Left kidney (tissue), 8 donors: ENCODE measurements around the gene FBXW7. TPM values are rescaled to one million over a fixed set of nuclear protein-coding genes. Genes with fewer than 3 reads are reported as not detected.

Experiments
- DNase-seq: peaks from one replicate; pipeline ENCODE4 v3.0.0-alpha.2; 2013
- long read RNA-seq, 8 donors: transcript quantifications; one replicate each; lab custom pipeline, GENCODE V29; 2026
- polyA plus RNA-seq: library from polyadenylated mRNA; unstranded; fragments of 120-200 nt; gene quantifications from one replicate; pipeline ENCODE4 v1.2.1, GENCODE V29; 2013; ENCODE audit not compliant: insufficient read length

Gene FBXW7, protein sequence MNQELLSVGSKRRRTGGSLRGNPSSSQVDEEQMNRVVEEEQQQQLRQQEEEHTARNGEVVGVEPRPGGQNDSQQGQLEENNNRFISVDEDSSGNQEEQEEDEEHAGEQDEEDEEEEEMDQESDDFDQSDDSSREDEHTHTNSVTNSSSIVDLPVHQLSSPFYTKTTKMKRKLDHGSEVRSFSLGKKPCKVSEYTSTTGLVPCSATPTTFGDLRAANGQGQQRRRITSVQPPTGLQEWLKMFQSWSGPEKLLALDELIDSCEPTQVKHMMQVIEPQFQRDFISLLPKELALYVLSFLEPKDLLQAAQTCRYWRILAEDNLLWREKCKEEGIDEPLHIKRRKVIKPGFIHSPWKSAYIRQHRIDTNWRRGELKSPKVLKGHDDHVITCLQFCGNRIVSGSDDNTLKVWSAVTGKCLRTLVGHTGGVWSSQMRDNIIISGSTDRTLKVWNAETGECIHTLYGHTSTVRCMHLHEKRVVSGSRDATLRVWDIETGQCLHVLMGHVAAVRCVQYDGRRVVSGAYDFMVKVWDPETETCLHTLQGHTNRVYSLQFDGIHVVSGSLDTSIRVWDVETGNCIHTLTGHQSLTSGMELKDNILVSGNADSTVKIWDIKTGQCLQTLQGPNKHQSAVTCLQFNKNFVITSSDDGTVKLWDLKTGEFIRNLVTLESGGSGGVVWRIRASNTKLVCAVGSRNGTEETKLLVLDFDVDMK
- polyA plus RNA-seq: 42.9 TPM
- long read RNA-seq, donor 1, partial matches to known transcripts: 0 of 3 reads
- long read RNA-seq, donor 1, other reads (novel, unspliced or antisense): 0 of 3 reads
- long read RNA-seq, donor 2, full-length matches to known transcripts: 6 of 6 reads
- long read RNA-seq, donor 2, partial matches to known transcripts: 0 of 6 reads
- long read RNA-seq, donor 2, other reads (novel, unspliced or antisense): 0 of 6 reads
- long read RNA-seq, donor 3, full-length matches to known transcripts: 8 of 8 reads
- long read RNA-seq, donor 3, partial matches to known transcripts: 0 of 8 reads
- long read RNA-seq, donor 3, other reads (novel, unspliced or antisense): 0 of 8 reads
- long read RNA-seq, donor 4, partial matches to known transcripts: 0 of 2 reads
- long read RNA-seq, donor 4, other reads (novel, unspliced or antisense): 0 of 2 reads
- long read RNA-seq, donor 5, partial matches to known transcripts: 0 of 4 reads
- long read RNA-seq, donor 5, other reads (novel, unspliced or antisense): 0 of 4 reads
- long read RNA-seq, donor 6, full-length matches to known transcripts: 6 of 6 reads
- long read RNA-seq, donor 6, partial matches to known transcripts: 0 of 6 reads
- long read RNA-seq, donor 6, other reads (novel, unspliced or antisense): 0 of 6 reads
- long read RNA-seq, donor 7, partial matches to known transcripts: 0 of 7 reads
- long read RNA-seq, donor 7, other reads (novel, unspliced or antisense): 0 of 7 reads
- long read RNA-seq, donor 8, partial matches to known transcripts: 0 of 2 reads
- long read RNA-seq, donor 8, other reads (novel, unspliced or antisense): 0 of 2 reads

DNA sequence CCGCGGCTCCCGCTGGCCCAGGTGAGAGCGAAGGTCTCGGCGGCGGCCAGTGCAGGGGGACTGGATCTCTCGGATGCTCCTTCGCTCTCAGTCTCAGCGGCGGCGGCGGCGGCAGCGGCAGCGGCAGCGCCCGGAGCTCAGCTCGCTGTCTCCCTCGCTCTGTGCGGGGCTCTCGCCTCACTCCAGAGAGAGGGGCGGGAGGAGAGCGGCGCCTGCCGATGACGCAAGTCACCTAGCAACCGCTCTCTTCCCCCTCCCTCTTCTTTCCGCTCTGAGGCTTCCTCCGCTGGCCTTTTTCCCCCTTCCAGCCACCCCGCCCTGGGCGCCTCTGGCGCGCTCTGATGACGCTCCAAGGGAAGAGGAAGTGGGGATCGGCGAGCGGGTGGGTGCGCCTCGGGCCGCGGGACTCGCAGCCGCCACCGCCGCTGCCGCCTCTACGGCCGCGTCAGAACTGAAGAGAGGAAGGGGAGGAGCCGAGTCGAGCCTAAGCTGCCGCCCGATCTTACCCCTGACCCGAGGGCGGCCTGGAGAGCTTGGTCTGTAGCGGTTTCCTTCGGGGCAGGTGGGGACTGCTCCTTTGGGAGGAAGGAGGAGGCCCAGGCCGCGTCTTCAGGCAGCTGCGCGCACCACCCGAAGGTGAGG, at the start of gene FBXW7:
Gene FBXW7, minus strand, starts transcription at position 190 of the 642 bp plus-strand sequence. CDS start 124,289 bp downstream, outside the sequence.
- peak; percentile 99 for DNase-seq

DNA sequence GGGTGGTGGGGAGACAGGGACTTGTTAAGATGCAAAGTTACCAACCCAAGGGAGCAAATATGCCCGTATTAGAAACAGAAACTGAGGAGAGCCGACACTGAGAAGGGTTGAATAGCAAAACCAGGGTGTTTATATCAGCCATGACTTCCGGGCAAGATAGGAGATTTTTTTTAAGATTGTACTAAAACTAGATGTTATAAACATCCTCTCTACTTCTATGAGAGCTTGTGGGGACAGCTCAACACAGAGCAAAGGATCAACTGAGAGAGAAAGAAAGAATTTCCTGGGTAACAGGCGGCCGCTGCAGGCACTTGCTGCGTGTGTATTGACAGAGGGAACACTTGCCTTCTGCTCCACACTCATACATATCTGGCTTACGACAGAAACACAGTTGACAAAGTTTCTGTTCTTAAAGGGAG, 49.1 kb upstream of the FBXW7 start:
- DNase-seq: no peak

- no peak for DNase-seq
Measured at GRCh38 chr4:152581536-152582160, 45.8 kb upstream of the FBXW7 start.

DNA sequence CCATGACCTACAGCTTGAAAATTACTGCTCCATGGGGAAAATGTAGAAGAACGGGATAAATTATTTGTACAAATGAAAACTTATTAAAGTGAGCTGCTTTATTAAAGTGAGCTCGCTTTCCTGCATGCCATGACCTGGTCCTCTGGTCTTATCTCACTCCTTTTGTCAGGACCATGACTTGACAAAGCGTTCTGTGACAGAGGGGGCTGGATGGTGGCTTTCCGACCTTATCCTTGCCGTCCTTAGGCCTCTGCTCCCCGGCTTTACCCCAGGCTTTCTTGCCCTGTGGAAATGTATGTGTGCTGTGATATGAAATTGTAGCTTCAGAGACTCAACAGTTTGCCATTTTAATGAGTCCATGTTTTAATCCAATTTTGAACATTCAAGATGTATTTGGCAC, 44.0 kb upstream of the FBXW7 start:
- DNase-seq: no peak

GRCh38 chr4:152579107-152579764, 43.3 kb upstream of the FBXW7 start:
- DNase-seq: no peak

DNA sequence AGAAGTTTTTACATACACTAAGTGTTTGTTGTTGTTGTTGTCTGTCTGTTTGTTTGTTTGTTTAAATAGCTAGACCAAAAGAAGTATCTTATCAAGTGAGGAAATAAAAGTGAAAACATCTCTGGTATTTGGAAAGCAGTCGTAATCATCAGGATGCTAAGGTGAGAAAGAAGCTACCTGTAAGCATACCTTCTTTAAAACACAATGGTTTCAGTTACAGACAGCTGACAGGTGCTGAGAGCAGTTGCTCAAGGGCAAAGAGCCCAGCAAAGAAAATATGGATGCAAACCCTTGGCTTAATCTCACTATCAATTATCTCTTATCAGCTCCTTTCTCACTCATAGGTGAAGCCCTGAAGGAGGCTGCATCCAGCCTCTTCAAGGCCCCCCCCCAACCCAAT, 42.8 kb upstream of the FBXW7 start:
- DNase-seq: no peak

DNA sequence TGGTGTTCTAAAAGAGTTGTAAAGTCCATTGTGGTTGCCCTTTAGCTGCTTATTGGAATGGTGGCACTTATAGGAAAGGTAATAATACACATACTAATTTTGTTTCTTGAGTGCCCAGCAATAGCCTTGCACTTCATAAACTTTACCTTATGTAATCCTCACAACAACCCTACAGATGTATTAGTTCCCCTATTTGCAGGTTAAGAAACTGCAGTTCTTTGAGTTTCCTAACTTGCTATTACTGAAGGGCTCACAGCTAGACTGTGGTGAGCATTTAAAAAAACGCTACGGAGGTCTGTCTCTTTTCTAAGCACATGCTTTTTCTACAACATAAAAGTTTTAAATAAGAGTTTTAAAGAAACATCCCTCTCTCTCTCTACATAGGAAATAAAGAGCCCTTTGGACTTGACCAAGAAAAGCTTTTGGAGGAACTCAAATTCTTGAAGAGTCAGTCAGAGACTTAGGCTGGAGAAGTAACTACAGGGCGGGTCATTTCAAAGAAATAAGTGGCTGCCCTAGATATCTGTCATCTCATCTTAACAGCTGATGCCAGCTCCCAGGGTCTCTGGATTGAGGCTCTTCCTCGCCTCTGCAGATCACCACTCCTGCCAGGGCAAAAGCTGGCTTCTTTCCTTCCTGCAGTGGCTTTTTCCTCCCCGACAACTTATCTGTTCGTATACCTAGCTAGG, 42.0 kb upstream of the FBXW7 start:
- DNase-seq: no peak

GRCh38 chr4:152575533-152575932, 39.6 kb upstream of the FBXW7 start:
- no peak for DNase-seq

- no peak for DNase-seq
Measured at GRCh38 chr4:152573861-152574260, 38.0 kb upstream of the FBXW7 start.

DNA sequence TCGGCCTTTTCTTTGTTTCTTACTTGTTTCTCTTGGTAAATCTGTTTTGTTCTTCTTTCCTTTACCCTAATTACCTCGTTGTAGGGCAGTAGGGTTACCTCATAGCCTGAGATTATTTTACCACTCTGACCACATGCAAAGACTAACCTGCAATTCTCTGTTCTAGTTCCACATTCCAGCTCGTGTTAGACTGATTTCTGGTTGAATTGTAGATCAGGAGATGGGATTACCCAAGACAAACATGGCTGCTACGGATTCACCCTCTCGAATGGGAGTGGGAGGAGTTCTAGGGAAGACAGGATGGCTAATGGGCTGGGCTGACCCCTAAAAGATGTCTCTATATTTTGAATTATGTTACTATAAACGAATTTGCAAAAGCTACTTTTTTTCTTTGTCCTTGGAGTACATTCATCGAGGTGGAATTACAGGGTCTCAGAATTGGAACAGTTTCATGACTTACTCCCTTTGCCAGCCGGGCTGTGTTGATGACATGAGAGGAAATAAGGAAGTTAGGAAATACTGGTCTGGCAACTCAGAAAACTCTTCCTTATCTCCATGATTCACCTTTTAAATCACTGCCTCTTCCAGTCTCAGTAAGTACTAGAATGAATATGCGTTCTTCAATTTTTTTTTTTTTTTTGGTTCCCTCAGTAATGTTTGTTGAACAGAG, 36.7 kb upstream of the FBXW7 start:
- no peak for DNase-seq

- no peak for DNase-seq
Measured at GRCh38 chr4:152571770-152572169, 35.9 kb upstream of the FBXW7 start.

DNA sequence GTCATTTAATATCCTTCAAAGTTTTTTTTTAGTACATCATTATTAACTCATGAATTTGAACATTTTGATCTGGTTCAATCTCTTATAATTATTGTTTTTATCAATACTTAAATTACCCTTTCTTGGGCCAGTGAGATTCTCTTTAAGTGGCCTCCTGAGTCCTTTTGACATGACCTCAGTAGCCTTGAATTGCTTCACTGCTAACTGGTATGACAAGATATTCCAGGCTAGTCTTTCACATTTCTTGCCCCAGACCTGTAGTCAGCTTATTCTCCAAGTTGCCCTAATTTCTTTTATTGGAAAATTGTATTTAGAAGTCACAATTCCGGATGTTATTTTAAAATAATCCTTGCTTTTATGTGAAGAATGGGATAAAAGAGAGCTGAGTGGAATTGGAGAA, 35.4 kb upstream of the FBXW7 start:
- DNase-seq: no peak

- no peak for DNase-seq
Measured at GRCh38 chr4:152565333-152565732, 29.4 kb upstream of the FBXW7 start.

DNA sequence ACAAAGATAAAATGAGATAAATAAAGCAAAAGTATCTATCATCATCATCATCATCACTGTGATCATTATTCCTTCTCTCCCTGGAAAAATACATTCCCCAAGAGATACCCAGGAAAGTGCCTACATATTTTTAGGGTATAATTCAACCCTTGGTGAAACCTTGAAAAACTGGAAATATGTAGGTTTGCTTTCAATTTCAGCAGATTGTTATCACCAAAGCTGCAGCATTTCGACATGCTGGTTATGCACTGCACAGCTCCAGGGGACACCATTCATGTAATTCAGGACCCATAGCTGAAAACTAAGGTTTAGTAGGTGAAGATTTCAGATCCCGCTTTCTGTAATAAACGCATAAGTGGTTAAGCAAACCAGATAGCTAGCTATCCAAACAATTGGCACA, 28.4 kb upstream of the FBXW7 start:
- no peak for DNase-seq

DNA sequence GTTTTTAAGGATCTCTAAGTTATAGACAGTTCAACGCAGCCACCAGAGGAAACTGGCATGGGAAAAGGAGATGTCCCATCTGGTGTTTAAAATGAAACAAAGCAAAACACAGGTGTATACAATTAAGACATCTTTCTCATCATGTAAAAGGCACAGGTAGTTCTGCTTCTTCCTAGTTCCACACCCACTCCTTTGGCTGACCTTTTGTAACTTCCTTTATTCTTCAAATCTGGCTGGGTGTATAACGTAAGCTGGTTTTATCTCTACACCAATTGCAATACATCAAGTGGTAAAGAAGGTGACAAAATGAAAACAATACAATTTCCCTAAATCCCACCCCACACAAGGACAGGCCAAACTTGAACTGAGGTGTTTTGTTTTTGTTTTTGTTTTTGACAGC, 27.3 kb upstream of the FBXW7 start:
- DNase-seq: no peak

GRCh38 chr4:152559641-152560040, 23.7 kb upstream of the FBXW7 start:
- no peak for DNase-seq

DNA sequence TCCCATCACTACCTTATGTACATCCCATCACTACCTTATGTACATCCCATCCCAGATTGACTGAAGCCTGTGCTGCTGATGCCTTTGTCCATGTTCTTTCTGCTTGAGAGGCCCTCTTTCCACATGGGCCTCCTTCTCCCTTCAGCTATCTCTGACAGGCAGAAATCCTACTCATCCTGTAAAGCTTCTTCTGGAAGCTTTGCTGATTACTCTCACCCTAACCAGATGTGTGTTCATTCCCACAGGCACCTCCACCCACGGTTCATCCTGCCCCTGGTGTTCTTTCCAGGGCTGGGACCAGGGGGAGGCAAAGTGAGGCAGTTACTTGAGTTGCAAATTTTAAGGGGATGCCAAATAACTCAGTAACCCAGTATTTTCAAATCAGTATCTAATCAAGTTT, 22.5 kb upstream of the FBXW7 start:
- DNase-seq: no peak

- DNase-seq: no peak
Measured at GRCh38 chr4:152556834-152557233, 20.9 kb upstream of the FBXW7 start.

DNA sequence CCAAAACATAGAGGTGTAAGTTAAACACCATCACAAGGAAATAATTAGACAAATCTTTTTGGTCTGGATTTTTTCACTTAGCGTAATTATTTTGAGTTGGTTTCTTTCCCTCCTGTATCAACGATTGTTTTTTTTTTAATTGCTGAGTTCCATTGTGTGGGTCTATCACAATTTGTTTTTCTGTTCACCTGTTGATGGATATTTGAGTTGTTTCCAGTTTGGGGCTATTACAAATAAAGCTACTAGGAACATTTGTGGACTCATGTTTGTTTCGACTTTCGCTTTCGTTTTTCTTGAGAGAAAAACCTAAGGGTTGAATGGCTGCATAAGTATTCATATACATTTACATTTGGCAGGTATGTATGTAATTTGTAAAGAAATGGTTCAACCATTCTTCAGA, 20.4 kb upstream of the FBXW7 start:
- no peak for DNase-seq
